GM23338 (cell line): ENCODE measurements around the gene YOD1. TPM values are rescaled to one million over a fixed set of nuclear protein-coding genes. Genes with fewer than 3 reads are reported as not detected.

ENCODE experiments used
- ATAC-seq: fragments of 200-7000 bp; cut with Tn5 transposase; 3 replicates; pipeline ENCODE4 v1.9.1; 2020
- DNase-seq: peaks from one replicate; pipeline ENCODE4 v3.0.0-alpha.2; 2015; ENCODE audit warnings: low spot score
- H2AFZ ChIP-seq: fragments of 200-600 bp; sonication (generic); 2 replicates; pipeline ENCODE4 v1.8.0; 2016; ENCODE audit warnings: antibody characterized with exemption, mild to moderate bottlenecking, moderate library complexity
- H3F3A ChIP-seq: fragments of 200-600 bp; sonication (generic); replicated peaks from 2 replicates; pipeline ENCODE4 v1.8.0; 2017; ENCODE audit warnings: antibody characterized with exemption, mixed run types, low read depth
- H3K27ac ChIP-seq: fragments of 200-600 bp; sonication (generic); 2 replicates; pipeline ENCODE4 v1.6.1; 2016; ENCODE audit warnings: low read depth
- H3K27me3 ChIP-seq: fragments of 200-600 bp; sonication (generic); 2 replicates; pipeline ENCODE4 v1.8.0; 2016; ENCODE audit warnings: mild to moderate bottlenecking, mixed run types, moderate library complexity; ENCODE audit not compliant: insufficient read depth
- H3K36me3 ChIP-seq: fragments of 200-600 bp; sonication (generic); 2 replicates; pipeline ENCODE4 v1.8.0; 2016; ENCODE audit warnings: mild to moderate bottlenecking; ENCODE audit not compliant: insufficient read depth
- H3K4me1 ChIP-seq: fragments of 200-600 bp; sonication (generic); 2 replicates; pipeline ENCODE4 v1.8.0; 2016; ENCODE audit warnings: mild to moderate bottlenecking, moderate library complexity; ENCODE audit not compliant: insufficient read depth
- H3K4me2 ChIP-seq: fragments of 200-600 bp; sonication (generic); 2 replicates; pipeline ENCODE4 v1.7.1; 2017; ENCODE audit warnings: mixed run types
- H3K4me3 ChIP-seq: fragments of 200-600 bp; sonication (generic); 2 replicates; pipeline ENCODE4 v1.6.1; 2016; ENCODE audit warnings: mixed run types
- H3K79me2 ChIP-seq: fragments of 200-600 bp; sonication (generic); replicated peaks from 2 replicates; pipeline ENCODE4 v1.8.0; 2017; ENCODE audit warnings: mild to moderate bottlenecking; ENCODE audit not compliant: insufficient read depth
- H3K9me2 ChIP-seq: fragments of 200-600 bp; sonication (generic); 2 replicates; pipeline ENCODE4 v1.8.0; 2017; ENCODE audit not compliant: insufficient read depth
- H4K20me1 ChIP-seq: fragments of 200-600 bp; sonication (generic); replicated peaks from 2 replicates; pipeline ENCODE4 v1.8.0; 2017; ENCODE audit warnings: mild to moderate bottlenecking; ENCODE audit not compliant: insufficient read depth
- H3K27ac Mint-ChIP-seq: 2 replicates; pipeline ENCODE4 v1.8.0; 2020; ENCODE audit warnings: inconsistent platforms, mild to moderate bottlenecking, moderate library complexity, mixed read lengths
- H3K27me3 Mint-ChIP-seq: 3 replicates; pipeline ENCODE4 v1.8.0; 2022; ENCODE audit warnings: low read depth, mild to moderate bottlenecking, moderate library complexity, mixed read lengths, inconsistent platforms; ENCODE audit not compliant: insufficient read depth, poor library complexity
- H3K36me3 Mint-ChIP-seq: 3 replicates; pipeline ENCODE4 v1.8.0; 2021; ENCODE audit warnings: low read depth, mild to moderate bottlenecking, inconsistent platforms, moderate library complexity, mixed read lengths
- H3K4me1 Mint-ChIP-seq: 3 replicates; pipeline ENCODE4 v1.8.0; 2020; ENCODE audit warnings: mild to moderate bottlenecking, inconsistent platforms, mixed read lengths
- H3K4me3 Mint-ChIP-seq: 3 replicates; pipeline ENCODE4 v1.8.0; 2021; ENCODE audit warnings: moderate library complexity, mild to moderate bottlenecking, inconsistent platforms, mixed read lengths
- H3K9me3 Mint-ChIP-seq: 3 replicates; pipeline ENCODE4 v1.8.0; 2020; ENCODE audit warnings: moderate library complexity, mild to moderate bottlenecking, inconsistent platforms, mixed read lengths
- CREB1 ChIP-seq: fragments of 250-450 bp; sonication (Bioruptor Pico); IDR thresholded peaks from 2 replicates; pipeline ENCODE4 v1.5.0; 2020; ENCODE audit warnings: low read depth, mild to moderate bottlenecking, moderate library complexity
- CTCF ChIP-seq, 2 experiments: fragments of 200-600 bp in 1 of 2; sonication (generic) in 1 of 2; conservative IDR thresholded peaks; 2 replicates each; pipeline versions ENCODE4 v1.5.1 to v1.6.1; 2016 to 2017; ENCODE audit warnings: antibody characterized with exemption in 2 of 2, low read depth in 2 of 2, mild to moderate bottlenecking in 2 of 2, moderate library complexity in 1 of 2
- ETS1 ChIP-seq: IDR thresholded peaks from 2 replicates; pipeline ENCODE4 v1.6.1; 2016; ENCODE audit warnings: antibody characterized with exemption
- JUNB ChIP-seq: IDR thresholded peaks from one replicate; pipeline ENCODE4 v1.6.1; 2016; ENCODE audit warnings: antibody characterized with exemption; ENCODE audit not compliant: unreplicated experiment
- NANOG ChIP-seq: IDR thresholded peaks from 2 replicates; pipeline ENCODE4 v1.6.1; 2016; ENCODE audit warnings: antibody characterized with exemption, borderline replicate concordance
- POLR2AphosphoS5 ChIP-seq: IDR thresholded peaks from 2 replicates; pipeline ENCODE4 v1.6.1; 2016; ENCODE audit warnings: antibody characterized with exemption, low read depth
- REST ChIP-seq: IDR thresholded peaks from one replicate; pipeline ENCODE4 v1.6.1; 2018; ENCODE audit warnings: antibody characterized with exemption; ENCODE audit not compliant: unreplicated experiment
- STAT1 ChIP-seq: IDR thresholded peaks from one replicate; pipeline ENCODE4 v1.6.1; 2016; ENCODE audit warnings: antibody characterized with exemption; ENCODE audit not compliant: unreplicated experiment
- ZNF114 ChIP-seq: fragments of 250-450 bp; sonication (Bioruptor Pico); IDR thresholded peaks from 2 replicates; pipeline ENCODE4 v1.5.0; 2020; ENCODE audit warnings: mild to moderate bottlenecking, moderate library complexity
- ZNF331 ChIP-seq: fragments of 250-450 bp; sonication (Bioruptor Pico); IDR thresholded peaks from 2 replicates; pipeline ENCODE4 v1.5.0; 2020; ENCODE audit warnings: low read depth, mild to moderate bottlenecking, moderate library complexity
- ZNF462 ChIP-seq: fragments of 250-450 bp; sonication (Bioruptor Pico); IDR thresholded peaks from 2 replicates; pipeline ENCODE4 v1.5.0; 2020; ENCODE audit warnings: mild to moderate bottlenecking, moderate library complexity
- polyA plus RNA-seq: library from polyadenylated mRNA; unstranded; fragments of >200 nt; fragmentation: Nextera tagmentation; extraction: Ambion mirVana; gene quantifications from 2 replicates; pipeline ENCODE4 v1.2.1, GENCODE V29; 2016
- total RNA-seq: library from RNA; depleted of rRNA; stranded (reverse); fragments of >200 nt; shearing (Covaris generic); gene quantifications from 2 replicates; pipeline ENCODE4 v1.2.3, GENCODE V29; 2014

The YOD1 gene
- total and polyA plus RNA-seq, 2 experiments from 2014 or later = 4.6 to 21.9 TPM

- TF ChIP-seq ETS1 (no peak), POLR2AphosphoS5 (no peak), CTCF (conservative IDR thresholded peaks at IDR 0.05; ENCODE audit: low read depth in 2 of 2) (no peak)
Measured at GRCh38 chr1:207013321-207014085, 37.5 kb downstream of the YOD1 start (continued).

GRCh38 chr1:207010726-207011125 lies 40.3 kb downstream of the YOD1 start:
- Histone ChIP-seq H3K27me3 (no peaks in the 10 kb centered on the region), H3K36me3 (no peaks in the 10 kb centered on the region), H3K4me2 (no peak overlapping the region), H3K27ac (no peak overlapping the region), H3K79me2 (no peaks in the 10 kb centered on the region), H3K4me1 (no peaks in the 10 kb centered on the region), H3F3A (no peaks in the 10 kb centered on the region), H4K20me1 (no peaks in the 10 kb centered on the region), H3K9me2 (peaks cover 8% of the 10 kb centered on the region; the same call in 1 of the 2 replicates), H3K4me3 (no peak overlapping the region), H2AFZ (no peak overlapping the region)
- no peaks in the 10 kb centered on the region for H3K9me3 Mint-ChIP-seq
- H3K27ac Mint-ChIP-seq = no peak overlapping the region
- ATAC-seq = no peak
- H3K36me3 Mint-ChIP-seq = no peaks in the 10 kb centered on the region
- H3K4me1 Mint-ChIP-seq = no peaks in the 10 kb centered on the region
- DNase-seq = no peak
- H3K4me3 Mint-ChIP-seq = no peak overlapping the region
- H3K27me3 Mint-ChIP-seq = peaks cover 5% of the 10 kb centered on the region
- no peak for TF ChIP-seq JUNB
- no peak for TF ChIP-seq STAT1
- no peak for TF ChIP-seq CREB1 (CRISPR knock-in tag)
- no peak for TF ChIP-seq REST
- no peak for TF ChIP-seq ZNF462 (CRISPR knock-in tag)
- TF ChIP-seq POLR2AphosphoS5 = no peak
- no peak for TF ChIP-seq ZNF114 (CRISPR knock-in tag)
- TF ChIP-seq ZNF331 (CRISPR knock-in tag) = no peak
- no peak for TF ChIP-seq NANOG
